Endometrial microvascular endothelial cells (primary cell): ENCODE data around the gene AHNAK. TPM values are rescaled to one million over a fixed set of nuclear protein-coding genes. Genes with fewer than 3 reads are reported as not detected.

Experiments used
- in situ Hi-C: cut with HindIII; loops from 2 replicates; pipeline ENCODE4 v1.10.0; 2017; ENCODE audit warnings: low sequenced_read_pairs, low pct_unique_long_range_greater_than_20kb; ENCODE audit errors: inconsistent ontology term
- total RNA-seq: library from RNA; depleted of rRNA; stranded (reverse); fragments of >200 nt; gene quantifications from one replicate; pipeline ENCODE4 v1.2.3, GENCODE V29; 2015; ENCODE audit errors: inconsistent ontology term

Gene AHNAK
- total RNA-seq, 1 donor from 2014 or later = 299 TPM

- in situ Hi-C loops = loop anchor here (25.0 kb wide), 2 partner anchors 89 to 136 kb away; partner anchors contain the start of genes C11orf98, CSKMT, INTS5 and LBHD1
Measured at GRCh38 chr11:62573592-62574362, 27.2 kb upstream of the AHNAK start, which contains the start of gene EEF1G. Gene EEF1G (minus strand): TSS chr11:62573891. CDS start chr11:62573842, 49 bp downstream.

GRCh38 chr11:62573006-62573591, 26.5 kb upstream of the AHNAK start:
- in situ Hi-C loops = loop anchor here (25.0 kb wide), 2 partner anchors 89 to 136 kb away; partner anchors contain the start of genes C11orf98, CSKMT, INTS5 and LBHD1

DNA sequence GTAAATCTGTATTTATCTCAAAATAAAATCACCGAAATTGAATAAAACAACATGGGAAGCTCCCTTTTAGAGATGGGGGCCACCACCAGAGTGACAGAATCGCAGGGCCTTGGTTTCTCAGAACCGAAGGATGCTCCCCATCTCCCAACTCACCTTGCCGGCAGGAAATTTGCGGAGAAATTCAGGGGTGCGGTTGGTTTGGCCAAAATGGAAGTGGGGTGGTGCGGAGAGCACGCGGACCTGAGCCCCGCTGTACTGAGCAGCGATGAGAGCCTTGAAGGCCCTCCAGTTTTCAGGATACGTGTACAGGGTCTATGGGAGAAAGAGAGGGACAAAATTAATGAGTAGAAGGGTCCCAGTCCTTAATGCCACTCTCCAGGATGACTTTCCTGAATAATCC, 25.8 kb upstream of the AHNAK start:
- in situ Hi-C loops = loop anchor here (25.0 kb wide), 2 partner anchors 90 to 135 kb away; partner anchors contain the start of genes C11orf98, CSKMT, INTS5 and LBHD1

GRCh38 chr11:62571493-62571892, 24.9 kb upstream of the AHNAK start:
- in situ Hi-C loops = loop anchor here (25.0 kb wide), 2 partner anchors 91 to 134 kb away; partner anchors contain the start of genes C11orf98, CSKMT, INTS5 and LBHD1

DNA sequence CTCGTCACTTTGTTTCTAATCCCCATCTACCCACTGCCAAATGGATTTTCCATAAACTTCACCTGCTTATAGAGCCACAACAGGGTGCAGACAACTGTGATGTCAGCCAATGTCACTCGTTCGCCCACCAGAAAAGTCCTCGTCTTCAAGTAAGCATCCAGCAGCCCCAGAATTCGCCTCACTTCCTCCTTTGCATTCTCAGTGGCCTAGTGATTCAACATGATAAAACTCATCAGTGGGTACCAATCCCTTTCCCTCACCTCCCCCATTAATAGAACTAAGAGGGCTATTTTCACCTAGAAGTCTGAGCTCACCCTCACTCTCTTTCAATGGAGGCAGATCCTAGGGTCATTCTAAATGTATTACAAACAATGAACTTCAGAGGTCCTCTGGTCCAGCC, 24.3 kb upstream of the AHNAK start:
- in situ Hi-C loops = loop anchor here (25.0 kb wide), 2 partner anchors 91 to 134 kb away; partner anchors contain the start of genes C11orf98, CSKMT, INTS5 and LBHD1

DNA sequence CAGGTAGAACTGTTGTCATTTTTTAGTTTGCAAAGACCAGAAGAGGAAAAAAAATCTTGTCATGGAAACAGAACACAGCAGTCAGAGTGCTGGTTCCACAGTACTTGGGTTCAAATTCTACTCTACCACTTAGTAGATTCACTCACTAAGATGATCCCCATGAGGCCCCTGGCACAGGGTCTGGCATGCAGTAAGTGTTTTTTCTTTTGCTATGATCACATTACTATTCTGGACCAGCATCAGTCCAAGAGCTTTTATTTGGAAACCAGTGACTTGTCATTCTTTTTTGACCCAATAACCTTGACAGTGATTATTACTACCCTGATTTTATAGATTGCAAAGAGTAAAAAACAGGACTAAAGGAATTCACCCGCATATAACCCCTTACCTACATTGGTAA, 23.0 kb upstream of the AHNAK start:
- in situ Hi-C loops = loop anchor here (25.0 kb wide), 2 partner anchors 93 to 132 kb away; partner anchors contain the start of genes C11orf98, CSKMT, INTS5 and LBHD1

DNA sequence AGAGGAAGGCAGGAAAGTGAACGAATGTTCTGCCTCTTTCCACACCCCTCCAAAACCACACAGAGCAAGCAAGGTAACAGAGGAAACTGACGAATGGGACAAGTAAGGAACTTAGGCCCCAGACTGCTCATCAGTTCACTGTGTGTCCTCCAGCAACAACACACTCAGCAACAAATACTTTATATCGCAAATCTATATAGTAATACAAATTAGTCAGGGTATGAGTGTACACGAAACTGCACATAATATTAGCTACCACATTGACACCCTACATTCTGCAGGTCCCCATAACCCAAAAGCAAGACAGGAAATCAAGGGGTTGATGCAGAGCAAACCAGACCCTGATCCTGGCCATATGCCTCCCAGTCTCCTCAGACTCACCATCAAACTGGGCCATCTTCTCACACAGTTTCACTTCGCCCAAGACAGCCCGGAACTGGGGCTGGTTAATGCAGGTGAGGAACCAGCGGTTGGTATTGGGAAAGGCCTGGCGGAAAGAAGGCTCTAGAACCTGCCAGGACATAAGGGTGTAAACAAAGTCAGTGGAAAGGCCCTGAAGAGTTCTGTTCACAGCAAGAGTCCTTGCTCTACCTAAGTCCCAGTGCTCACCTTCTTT, 20.5 kb upstream of the AHNAK start:
- in situ Hi-C loops = loop anchor here (25.0 kb wide), 2 partner anchors 95 to 130 kb away; partner anchors contain the start of genes C11orf98, CSKMT, INTS5 and LBHD1

- in situ Hi-C loops = loop anchor here (25.0 kb wide), 2 partner anchors 96 to 129 kb away; partner anchors contain the start of genes C11orf98, CSKMT, INTS5 and LBHD1
Measured at GRCh38 chr11:62566247-62566646, 19.6 kb upstream of the AHNAK start.

DNA sequence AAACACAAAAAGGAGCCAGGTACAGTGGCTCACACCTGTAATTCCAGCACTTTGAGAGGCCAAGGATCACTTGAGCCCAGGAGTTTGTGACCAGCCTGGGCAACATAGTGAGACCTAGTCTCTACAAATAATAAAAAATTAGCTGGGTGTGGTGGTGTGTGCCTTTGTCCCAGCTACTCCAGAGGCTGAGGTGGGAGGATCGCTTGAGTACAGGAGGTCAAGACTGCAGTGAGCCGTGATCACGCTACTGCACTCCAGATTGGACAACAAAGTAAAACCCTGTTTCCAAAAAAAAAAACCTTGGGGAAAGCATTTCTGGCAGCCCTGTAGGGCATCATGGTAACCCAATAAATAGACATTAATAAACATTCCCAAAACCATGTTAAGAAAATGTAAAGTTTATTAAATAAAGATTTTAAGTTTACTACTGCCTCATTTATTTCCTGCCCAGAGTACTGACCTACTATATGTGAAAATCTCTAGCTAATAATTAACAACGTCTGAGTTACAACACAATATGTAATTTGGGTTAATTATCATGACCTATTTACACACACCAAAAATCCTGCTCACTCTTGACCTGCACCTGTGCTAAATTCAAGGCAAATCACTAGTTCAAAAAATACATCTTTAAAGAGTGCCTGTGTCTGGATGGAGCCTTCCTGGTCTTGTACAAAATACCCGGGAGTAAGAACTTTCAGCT, 18.6 kb upstream of the AHNAK start:
- in situ Hi-C loops = loop anchor here (25.0 kb wide), 2 partner anchors 97 to 128 kb away; partner anchors contain the start of genes C11orf98, CSKMT, INTS5 and LBHD1

GRCh38 chr11:62561677-62562230, 15.1 kb upstream of the AHNAK start:
- in situ Hi-C loops = loop anchor here (25.0 kb wide), 2 partner anchors 101 to 124 kb away; partner anchors contain the start of genes C11orf98, CSKMT, INTS5 and LBHD1

- in situ Hi-C loops = loop anchor here (25.0 kb wide), 2 partner anchors 102 to 123 kb away; partner anchors contain the start of genes C11orf98, CSKMT, INTS5 and LBHD1
Measured at GRCh38 chr11:62560566-62561103, 14.0 kb upstream of the AHNAK start.

DNA sequence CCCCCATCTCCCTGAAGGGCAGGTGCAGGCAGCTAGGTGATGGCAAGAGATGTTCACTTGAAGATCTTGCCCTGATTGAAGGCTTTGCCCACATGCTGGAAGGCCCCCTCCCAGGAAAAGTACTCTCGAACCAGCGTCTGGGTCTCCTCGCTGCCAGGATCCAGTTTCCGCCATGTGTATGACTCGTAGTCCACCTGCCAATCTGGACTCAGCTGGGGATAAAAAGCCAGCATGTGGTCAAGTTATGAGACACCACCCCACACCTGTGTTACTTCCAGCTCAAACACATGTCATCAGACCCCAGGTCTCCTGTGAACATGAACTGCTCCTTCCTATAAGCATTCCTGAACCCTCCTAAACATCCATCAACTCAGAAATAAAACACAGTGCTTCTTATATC, 13.0 kb upstream of the AHNAK start:
- in situ Hi-C loops = loop anchor here (25.0 kb wide), 2 partner anchors 103 to 122 kb away; partner anchors contain the start of genes C11orf98, CSKMT, INTS5 and LBHD1

- in situ Hi-C loops = loop anchor here (25.0 kb wide), 2 partner anchors 103 to 122 kb away; partner anchors contain the start of genes C11orf98, CSKMT, INTS5 and LBHD1
Measured at GRCh38 chr11:62559204-62559603, 12.6 kb upstream of the AHNAK start.

- in situ Hi-C loops = loop anchor here (25.0 kb wide), 2 partner anchors 104 to 121 kb away; partner anchors contain the start of genes C11orf98, CSKMT, INTS5 and LBHD1
Measured at GRCh38 chr11:62558669-62559068, 12.1 kb upstream of the AHNAK start.

DNA sequence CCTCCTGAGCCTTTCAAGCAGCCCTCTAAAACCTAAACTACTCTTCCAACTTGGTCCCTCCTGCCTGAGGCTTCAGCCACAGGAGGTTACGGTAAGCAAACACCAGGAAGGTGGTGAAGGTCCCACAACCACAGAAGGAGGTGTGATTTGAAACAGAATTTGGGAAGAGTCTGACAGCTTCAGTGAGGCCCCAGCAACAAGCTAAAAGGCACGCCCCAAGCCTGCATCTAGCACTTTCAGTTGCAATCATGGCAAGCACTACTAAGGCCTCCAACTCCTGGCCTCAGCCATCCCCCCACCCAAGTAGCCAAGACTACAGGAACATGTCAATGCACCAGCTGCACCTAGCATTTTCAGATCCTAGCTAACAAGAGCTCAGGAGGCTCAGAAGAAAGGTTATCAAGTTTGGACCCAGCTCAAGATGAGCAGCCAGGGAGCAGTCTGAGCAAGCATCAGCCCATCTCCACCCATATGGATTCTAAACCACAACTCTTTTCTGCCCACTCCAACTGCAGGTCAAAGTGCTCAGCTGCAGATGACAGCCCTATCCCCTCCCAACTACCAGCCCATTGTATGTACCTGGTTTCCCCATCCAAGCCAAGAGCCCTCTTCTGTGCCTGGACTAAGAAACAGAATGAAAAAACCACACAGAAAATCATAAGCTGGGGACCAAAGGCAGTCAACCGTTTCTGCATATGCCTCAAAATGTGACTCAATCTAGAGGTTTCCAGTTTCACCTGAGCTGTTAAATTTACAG, 10.4 kb upstream of the AHNAK start:
- in situ Hi-C loops = loop anchor here (25.0 kb wide), 2 partner anchors 105 to 120 kb away; partner anchors contain the start of genes C11orf98, CSKMT, INTS5 and LBHD1

DNA sequence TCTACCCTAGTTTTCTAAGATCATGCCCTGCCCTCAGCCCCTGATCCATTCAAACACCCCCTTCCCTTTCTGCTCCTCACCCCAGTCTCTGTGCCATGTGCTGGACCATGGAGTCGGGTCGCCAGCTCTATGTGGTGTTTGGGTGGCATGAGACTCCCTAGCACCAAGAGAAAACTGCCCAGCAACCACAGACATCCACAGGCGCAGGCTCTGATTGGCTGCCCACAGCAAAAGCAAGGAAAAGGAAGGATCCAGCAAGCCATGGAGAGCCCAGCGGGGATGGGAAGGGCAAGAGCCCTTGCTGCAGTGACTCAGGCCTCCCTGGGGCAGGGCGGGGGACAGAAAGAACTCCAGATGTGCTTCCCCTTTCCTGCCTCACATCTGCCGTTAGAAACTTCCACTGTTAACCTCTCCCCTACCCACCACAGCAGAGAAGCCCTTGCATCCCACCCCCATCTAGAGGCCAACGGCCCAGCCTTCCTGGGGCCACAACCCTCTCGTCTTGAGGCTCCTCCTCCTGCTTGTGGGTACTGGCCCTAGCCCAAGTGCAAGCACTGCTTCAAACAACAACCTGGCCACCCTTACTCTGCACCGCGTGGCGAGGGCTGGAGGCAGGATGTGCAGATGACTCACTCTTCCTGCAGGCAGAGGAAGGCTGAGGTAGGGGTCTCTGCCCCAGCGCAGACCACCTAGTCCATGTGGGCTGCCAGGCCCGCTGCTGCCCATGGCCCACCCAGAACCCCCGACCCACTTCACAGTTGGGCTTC, 9.7 kb upstream of the AHNAK start:
- in situ Hi-C loops = loop anchor here (25.0 kb wide), 2 partner anchors 106 to 119 kb away; partner anchors contain the start of genes C11orf98, CSKMT, INTS5 and LBHD1
